GM18907 (cell line): ENCODE measurements around the gene NTM.

Source experiments
- ATAC-seq: cut with Tn5 transposase; IDR thresholded peaks from one replicate; pipeline ENCODE4 v1.9.1; 2021; ENCODE audit warnings: mild to moderate bottlenecking, moderate library complexity; ENCODE audit not compliant: unreplicated experiment

NTM gene

GRCh38 chr11:132078264-132079076 lies 708.1 kb downstream of the NTM start:
- ATAC-seq, result no peak

GRCh38 chr11:132080127-132080526 lies 709.7 kb downstream of the NTM start:
- no peak for ATAC-seq

- no peak for ATAC-seq
Observed at GRCh38 chr11:132082566-132082965, 712.2 kb downstream of the NTM start.

- no peak for ATAC-seq
Observed at GRCh38 chr11:132084433-132084832, 714.0 kb downstream of the NTM start.

- ATAC-seq, result no peak
Observed at GRCh38 chr11:132087148-132087547, 716.7 kb downstream of the NTM start.

- no peak for ATAC-seq
Observed at GRCh38 chr11:132088551-132088950, 718.1 kb downstream of the NTM start.

- no peak for ATAC-seq
Observed at GRCh38 chr11:132093536-132094259, 723.3 kb downstream of the NTM start.

- no peak for ATAC-seq
Observed at GRCh38 chr11:132094598-132094997, 724.2 kb downstream of the NTM start.

GRCh38 chr11:132095230-132096131 lies 725.1 kb downstream of the NTM start:
- ATAC-seq, result no peak

- ATAC-seq, result no peak
Observed at GRCh38 chr11:132096132-132096825, 725.9 kb downstream of the NTM start.

GRCh38 chr11:132099692-132100091 lies 729.3 kb downstream of the NTM start:
- ATAC-seq, result no peak

- ATAC-seq, result no peak
Observed at GRCh38 chr11:132100583-132100982, 730.2 kb downstream of the NTM start.

- no peak for ATAC-seq
Observed at GRCh38 chr11:132101881-132102280, 731.5 kb downstream of the NTM start.

- no peak for ATAC-seq
Observed at GRCh38 chr11:132103021-132103420, 732.6 kb downstream of the NTM start.

- ATAC-seq, result no peak
Observed at GRCh38 chr11:132106096-132106982, 735.9 kb downstream of the NTM start.

GRCh38 chr11:132111316-132111715 lies 740.9 kb downstream of the NTM start:
- no peak for ATAC-seq

GRCh38 chr11:132111838-132112237 lies 741.4 kb downstream of the NTM start:
- no peak for ATAC-seq

GRCh38 chr11:132112846-132113245 lies 742.4 kb downstream of the NTM start:
- no peak for ATAC-seq

GRCh38 chr11:132114185-132114584 lies 743.8 kb downstream of the NTM start:
- no peak for ATAC-seq

- no peak for ATAC-seq
Observed at GRCh38 chr11:132114743-132115142, 744.3 kb downstream of the NTM start.
